GM12873 (cell line): ENCODE results near the gene TMTC2.

Experiments used
- TF ChIP-seq, protein P1 (sequence below): IDR thresholded peaks from 2 replicates; pipeline ENCODE4 v1.5.1; 2012; ENCODE audit warnings: low read depth, mild to moderate bottlenecking, moderate library complexity, low read length, control low read depth; ENCODE audit not compliant: insufficient read depth; ENCODE audit errors: missing control alignments

TMTC2 gene

DNA sequence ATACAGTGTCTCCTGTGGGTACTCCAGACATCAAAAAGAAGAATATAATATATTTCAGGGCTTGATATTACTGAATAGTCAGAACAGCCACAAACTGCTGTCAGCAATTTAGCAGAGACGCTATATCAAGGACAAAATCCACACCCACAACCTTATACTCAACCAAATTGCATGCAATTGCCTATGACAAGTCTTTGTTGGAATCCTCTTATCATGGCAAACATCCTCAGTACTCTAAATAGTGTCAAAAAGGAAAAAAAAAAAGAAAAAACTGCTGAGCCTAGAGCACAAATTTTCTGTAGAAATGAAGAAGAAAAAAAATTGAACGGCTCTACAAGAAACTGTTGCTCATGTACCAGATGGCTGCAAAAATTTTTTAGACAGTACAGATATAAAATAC, 485.7 kb downstream of the TMTC2 start:
- TF ChIP-seq, protein P1, sequence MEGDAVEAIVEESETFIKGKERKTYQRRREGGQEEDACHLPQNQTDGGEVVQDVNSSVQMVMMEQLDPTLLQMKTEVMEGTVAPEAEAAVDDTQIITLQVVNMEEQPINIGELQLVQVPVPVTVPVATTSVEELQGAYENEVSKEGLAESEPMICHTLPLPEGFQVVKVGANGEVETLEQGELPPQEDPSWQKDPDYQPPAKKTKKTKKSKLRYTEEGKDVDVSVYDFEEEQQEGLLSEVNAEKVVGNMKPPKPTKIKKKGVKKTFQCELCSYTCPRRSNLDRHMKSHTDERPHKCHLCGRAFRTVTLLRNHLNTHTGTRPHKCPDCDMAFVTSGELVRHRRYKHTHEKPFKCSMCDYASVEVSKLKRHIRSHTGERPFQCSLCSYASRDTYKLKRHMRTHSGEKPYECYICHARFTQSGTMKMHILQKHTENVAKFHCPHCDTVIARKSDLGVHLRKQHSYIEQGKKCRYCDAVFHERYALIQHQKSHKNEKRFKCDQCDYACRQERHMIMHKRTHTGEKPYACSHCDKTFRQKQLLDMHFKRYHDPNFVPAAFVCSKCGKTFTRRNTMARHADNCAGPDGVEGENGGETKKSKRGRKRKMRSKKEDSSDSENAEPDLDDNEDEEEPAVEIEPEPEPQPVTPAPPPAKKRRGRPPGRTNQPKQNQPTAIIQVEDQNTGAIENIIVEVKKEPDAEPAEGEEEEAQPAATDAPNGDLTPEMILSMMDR, result no peak

DNA sequence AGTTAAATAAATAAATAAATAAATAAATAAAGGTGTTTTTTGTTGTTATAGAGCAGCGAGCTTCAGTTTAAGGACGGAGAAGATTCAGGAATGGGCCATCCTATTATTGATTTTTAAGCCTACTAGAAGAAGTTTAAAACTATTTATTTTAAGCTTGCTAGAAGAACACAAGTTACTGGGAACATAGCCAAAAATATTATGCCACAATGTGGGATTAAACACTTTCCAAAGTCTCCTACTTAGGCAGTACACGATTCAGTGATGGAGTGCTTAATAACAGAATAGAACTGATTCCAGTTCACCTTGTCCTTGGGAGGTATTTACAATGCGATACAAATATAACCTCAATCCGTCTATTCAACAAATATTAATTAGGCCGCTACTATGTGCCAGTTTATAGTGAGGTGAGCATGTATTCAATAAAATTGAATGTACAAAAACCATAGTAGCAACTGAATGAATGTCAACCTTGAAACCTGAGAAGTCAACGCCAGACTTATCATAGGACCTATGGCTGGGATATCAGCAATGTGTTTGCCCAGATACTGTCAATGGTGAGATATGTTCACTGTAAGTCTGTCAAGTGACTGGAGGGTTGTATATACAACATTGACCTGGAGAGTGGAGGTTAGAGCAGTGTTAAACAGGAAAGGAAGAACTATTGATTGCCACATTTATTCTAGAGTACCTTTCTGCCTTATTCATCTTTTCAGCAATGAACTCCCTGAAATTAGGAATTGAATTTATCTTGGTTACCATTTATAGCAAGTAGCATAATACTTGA, 486.4 kb downstream of the TMTC2 start:
- TF ChIP-seq, protein P1, result no peak

DNA sequence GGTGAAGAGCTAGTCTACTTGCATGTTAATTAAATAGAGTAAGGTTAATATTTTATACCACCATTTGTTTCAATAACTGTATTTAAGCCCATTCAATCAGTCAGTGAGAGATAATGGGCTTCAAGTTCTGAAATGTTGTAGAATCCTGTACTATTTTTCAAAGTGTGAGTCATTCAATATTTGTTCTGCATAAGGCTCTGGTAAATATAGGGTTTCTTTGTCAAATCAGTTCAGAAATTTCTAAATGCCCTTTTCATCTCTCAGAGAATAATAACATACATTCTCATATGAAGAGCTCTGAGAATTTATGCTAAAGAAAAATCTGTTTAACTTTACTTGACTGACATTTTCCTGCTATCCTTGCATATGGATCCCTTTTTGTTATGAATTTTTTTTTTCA, 493.3 kb downstream of the TMTC2 start:
- TF ChIP-seq, protein P1, result no peak

DNA sequence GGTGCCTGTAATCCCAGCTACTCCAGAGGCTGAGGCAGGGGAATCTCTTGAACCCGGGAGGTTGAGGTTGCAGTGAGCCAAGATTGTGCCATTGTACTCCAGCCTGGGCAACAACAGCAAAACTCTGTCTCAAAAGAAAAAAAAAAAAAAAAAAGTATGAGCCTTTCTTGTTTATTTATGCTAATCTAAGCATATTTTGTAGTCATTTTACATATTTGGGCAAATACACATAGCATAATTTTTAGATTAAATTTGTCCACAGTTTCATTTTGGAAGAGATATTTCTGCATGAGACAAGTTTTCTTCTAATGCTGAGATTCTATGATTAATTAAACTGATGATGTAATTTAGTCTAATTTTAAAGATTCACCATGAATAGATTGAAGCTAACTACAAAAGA, 494.4 kb downstream of the TMTC2 start:
- TF ChIP-seq, protein P1, result no peak

DNA sequence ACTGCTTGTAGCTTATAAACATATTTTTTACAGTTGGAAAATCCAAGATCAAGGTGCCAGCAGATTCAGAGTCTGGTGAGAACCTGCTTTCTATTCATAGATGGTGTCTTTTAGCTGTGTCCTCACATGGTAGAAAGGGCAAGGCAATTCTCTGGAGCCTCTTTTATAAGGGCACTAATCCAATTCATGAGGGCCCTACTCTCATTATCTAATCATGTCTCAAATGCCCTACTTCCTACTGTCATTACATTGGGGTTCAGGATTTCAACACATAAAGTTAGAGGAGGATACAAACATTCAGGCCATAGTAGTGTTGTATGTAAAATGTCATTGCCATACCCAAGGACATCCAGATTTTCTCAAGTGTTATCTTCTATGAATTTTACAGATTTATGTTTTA, 496.4 kb downstream of the TMTC2 start:
- TF ChIP-seq, protein P1, result no peak
